ENCODE results near the gene ARHGDIB.

Gene ARHGDIB

DNA sequence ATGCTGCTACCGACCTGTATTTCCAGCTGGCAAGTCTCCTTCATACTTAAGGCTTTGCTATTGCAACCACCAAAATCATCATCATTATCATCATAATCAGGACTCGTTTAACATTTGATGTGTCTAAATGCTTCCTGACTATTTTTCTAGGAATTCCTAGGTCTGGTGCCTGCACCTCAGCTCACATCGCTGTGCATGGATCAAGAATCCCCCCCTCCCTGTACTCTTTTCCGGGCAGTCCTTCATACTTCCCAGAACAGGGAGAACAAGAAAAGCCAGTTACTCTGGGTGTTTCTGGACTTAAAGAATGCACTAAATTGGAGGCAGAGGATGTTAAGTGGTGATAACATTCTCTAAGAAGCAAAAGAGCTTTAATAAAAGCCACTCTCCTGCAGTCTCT is 32.5 kb downstream of the ARHGDIB start:
- TF ChIP-seq, protein P1, sequence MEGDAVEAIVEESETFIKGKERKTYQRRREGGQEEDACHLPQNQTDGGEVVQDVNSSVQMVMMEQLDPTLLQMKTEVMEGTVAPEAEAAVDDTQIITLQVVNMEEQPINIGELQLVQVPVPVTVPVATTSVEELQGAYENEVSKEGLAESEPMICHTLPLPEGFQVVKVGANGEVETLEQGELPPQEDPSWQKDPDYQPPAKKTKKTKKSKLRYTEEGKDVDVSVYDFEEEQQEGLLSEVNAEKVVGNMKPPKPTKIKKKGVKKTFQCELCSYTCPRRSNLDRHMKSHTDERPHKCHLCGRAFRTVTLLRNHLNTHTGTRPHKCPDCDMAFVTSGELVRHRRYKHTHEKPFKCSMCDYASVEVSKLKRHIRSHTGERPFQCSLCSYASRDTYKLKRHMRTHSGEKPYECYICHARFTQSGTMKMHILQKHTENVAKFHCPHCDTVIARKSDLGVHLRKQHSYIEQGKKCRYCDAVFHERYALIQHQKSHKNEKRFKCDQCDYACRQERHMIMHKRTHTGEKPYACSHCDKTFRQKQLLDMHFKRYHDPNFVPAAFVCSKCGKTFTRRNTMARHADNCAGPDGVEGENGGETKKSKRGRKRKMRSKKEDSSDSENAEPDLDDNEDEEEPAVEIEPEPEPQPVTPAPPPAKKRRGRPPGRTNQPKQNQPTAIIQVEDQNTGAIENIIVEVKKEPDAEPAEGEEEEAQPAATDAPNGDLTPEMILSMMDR (IDR thresholded peaks at IDR 0.05; ENCODE audit: borderline replicate concordance, control extremely low read depth, extremely low read depth, insufficient read depth, missing control alignments): no peak
- in situ Hi-C loops (cut with MboI; ENCODE audit: low sequenced_read_pairs, unreplicated experiment): no loop called here
- DNase-seq (ENCODE audit: low spot score): no peak

DNA sequence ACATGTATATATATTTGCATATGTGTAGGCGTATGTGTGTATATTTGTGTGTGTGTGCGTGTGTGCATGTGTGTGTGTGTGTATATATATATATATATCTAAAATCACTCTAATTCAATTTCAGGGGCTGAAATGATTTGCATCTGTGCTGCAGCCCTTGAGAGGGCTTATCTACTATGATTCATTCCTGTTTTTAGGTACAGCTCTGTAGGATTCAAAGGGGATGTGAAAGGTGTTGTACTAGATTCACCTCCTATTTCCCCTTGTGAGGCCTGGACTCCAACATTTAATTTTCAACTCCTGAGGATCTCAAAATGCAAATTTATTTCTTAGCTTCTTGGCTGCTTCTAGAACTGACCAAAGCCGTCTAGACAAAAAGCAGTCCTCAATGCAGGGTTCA is 34.1 kb downstream of the ARHGDIB start:
- no peak for DNase-seq (ENCODE audit: low spot score)
- TF ChIP-seq, protein P1 (IDR thresholded peaks at IDR 0.05; ENCODE audit: borderline replicate concordance, control extremely low read depth, extremely low read depth, insufficient read depth, missing control alignments): no peak
- in situ Hi-C loops (cut with MboI; ENCODE audit: low sequenced_read_pairs, unreplicated experiment): no loop called here

DNA sequence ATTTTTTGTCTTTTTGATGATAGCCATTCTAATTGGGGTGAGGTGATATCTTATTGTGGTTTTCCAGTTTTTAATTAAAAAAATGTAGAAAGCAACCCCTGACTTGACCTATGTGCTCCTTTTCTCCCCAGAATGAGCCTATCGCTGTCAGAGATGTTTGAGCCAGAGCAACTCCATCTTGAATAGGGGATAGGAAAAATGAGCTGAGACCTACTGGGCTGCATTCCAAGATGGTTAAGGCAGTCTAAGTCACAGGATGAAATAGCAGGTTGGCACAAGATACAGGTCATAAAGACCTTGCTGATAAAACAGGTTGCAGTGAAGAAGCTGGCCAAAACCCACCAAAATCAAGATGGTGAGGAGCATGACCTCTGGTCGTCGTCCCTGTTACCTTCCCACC is 36.9 kb downstream of the ARHGDIB start:
- in situ Hi-C loops (cut with MboI; ENCODE audit: low sequenced_read_pairs, unreplicated experiment): no loop called here
- no peak for DNase-seq (ENCODE audit: low spot score)
- TF ChIP-seq, protein P1 (IDR thresholded peaks at IDR 0.05; ENCODE audit: borderline replicate concordance, control extremely low read depth, extremely low read depth, insufficient read depth, missing control alignments): no peak

DNA sequence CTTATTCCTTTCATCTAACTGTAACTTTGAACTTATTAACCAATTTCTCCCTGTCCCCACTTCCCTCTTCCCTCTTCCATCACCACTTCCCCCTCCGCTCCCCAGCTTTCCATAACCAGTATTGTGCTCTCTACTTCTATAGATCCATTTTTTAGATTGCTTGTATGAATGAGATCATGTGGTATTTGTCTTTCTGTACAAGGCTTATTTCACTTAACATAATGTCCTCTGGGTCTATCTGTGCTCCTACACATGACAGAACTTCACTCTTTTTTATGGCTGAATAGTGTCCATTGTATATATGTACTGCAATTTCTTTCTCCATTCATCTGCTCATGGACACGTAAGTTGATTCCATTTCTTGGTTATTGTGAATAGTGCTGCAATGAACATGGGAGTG is 37.5 kb downstream of the ARHGDIB start:
- TF ChIP-seq, protein P1 (IDR thresholded peaks at IDR 0.05; ENCODE audit: borderline replicate concordance, control extremely low read depth, extremely low read depth, insufficient read depth, missing control alignments): no peak
- in situ Hi-C loops (cut with MboI; ENCODE audit: low sequenced_read_pairs, unreplicated experiment): no loop called here
- no peak for DNase-seq (ENCODE audit: low spot score)

DNA sequence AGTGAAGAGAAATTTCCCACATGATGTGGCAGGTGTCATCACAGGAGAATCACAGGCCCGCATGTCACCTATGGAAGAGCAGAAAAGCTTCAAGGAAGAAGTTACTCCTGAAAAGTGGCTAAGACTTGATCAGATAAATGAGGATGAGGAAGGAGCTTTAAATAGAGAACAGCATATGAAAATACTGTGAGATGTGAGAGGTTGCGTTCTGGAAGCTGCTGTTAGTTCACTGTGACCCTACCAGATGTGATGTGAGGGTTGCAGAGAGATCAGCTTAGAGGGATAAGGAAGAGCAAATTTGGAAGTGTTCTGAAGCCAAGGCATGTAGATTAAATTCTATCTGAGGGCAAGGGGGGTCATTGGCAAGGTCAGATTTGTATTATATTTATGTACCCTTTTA is 40.2 kb downstream of the ARHGDIB start:
- TF ChIP-seq, protein P1 (IDR thresholded peaks at IDR 0.05; ENCODE audit: borderline replicate concordance, control extremely low read depth, extremely low read depth, insufficient read depth, missing control alignments): no peak
- in situ Hi-C loops (cut with MboI; ENCODE audit: low sequenced_read_pairs, unreplicated experiment): no loop called here
- no peak for DNase-seq (ENCODE audit: low spot score)

DNA sequence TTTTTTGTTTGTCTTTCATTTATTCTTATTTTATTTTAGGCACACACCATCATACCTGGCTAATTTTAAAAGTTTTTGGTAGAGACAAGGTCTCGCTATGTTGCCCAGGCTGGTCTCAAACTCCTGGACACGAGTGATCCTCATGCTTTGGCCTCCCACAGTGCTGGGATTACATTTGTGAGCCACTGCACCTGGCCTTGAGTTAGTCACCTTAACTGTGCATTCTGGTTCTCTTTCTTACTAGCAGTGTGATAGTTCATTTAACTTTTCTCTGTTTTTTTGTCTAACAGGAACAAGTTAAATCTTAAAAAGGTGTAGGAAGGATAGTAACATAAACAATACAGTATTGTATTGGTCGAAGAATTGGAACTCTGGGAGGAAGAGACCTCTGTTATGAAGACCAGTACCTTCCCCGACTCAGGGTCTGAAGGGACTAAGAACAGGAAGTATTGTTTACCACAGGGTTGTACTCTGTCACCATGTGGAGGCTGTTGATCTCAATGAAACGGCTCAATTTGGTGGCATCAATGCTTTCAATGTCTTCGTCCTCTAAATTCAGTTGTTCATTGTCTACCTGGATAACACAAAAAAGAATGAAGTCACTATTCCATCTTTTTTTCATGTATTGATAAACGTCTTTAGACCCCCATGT is 40.8 kb downstream of the ARHGDIB start:
- in situ Hi-C loops (cut with MboI; ENCODE audit: low sequenced_read_pairs, unreplicated experiment): no loop called here
- DNase-seq (ENCODE audit: low spot score): no peak
- TF ChIP-seq, protein P1 (IDR thresholded peaks at IDR 0.05; ENCODE audit: borderline replicate concordance, control extremely low read depth, extremely low read depth, insufficient read depth, missing control alignments): no peak
